ENCODE results near the gene EXOC3.

- TF ChIP-seq CTCF (IDR thresholded peaks at IDR 0.05) (no peak), NFYB (CRISPR knock-in tag; conservative IDR thresholded peaks at IDR 0.05; ENCODE audit: low read depth) (no peak), SMAD4 (CRISPR knock-in tag; IDR thresholded peaks at IDR 0.05) (no peak), ZNF423 (CRISPR knock-in tag; IDR thresholded peaks at IDR 0.05) (no peak), TCF7 (CRISPR knock-in tag; IDR thresholded peaks at IDR 0.05; ENCODE audit: low read depth) (no peak)
Observed at GRCh38 chr5:418162-419121, 24.5 kb upstream of the EXOC3 start.

Measured in WTC11 (cell line).